Body of pancreas (tissue), 4 donors: ENCODE results near the gene PEAR1.

ENCODE experiments used
- POLR2A ChIP-seq, 3 donors: fragments of 450-650 bp; IDR thresholded peaks; one replicate each; pipeline ENCODE4 v1.6.1; 2016; ENCODE audit warnings: antibody characterized with exemption in 3 of 3, mild to moderate bottlenecking in 2 of 3
- TF ChIP-seq, protein P1 (sequence below), 7 experiments: fragments of 450-650 bp in 4 of 7; fragments of 200-600 bp in 3 of 7; sonication (generic) in 3 of 7; IDR thresholded peaks; one replicate each; pipeline ENCODE4 v1.5.1; 2016 to 2019; ENCODE audit warnings: antibody characterized with exemption in 7 of 7

DNA sequence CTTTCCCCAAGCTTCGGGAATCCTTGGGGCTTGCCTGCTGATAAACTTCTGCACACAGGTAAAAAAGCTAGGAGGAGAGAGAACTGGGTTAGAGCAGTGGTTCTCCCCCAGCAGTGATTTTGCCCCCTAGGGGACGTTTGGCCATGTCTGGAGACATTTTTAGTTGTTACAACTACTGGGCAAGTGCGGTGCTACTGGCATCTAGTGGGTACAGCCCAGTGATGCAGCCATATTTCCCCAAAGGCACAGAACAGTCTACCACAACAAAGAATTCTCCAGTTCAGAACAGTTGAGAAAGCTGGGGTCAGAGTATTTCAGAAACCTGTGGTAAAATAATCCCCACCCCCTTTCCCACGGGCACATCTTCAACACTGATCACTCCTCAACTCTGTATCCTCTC lies 68.2 kb downstream of the PEAR1 start:
- TF ChIP-seq POLR2A (IDR thresholded peaks at IDR 0.05): no peak
- TF ChIP-seq, protein P1, sequence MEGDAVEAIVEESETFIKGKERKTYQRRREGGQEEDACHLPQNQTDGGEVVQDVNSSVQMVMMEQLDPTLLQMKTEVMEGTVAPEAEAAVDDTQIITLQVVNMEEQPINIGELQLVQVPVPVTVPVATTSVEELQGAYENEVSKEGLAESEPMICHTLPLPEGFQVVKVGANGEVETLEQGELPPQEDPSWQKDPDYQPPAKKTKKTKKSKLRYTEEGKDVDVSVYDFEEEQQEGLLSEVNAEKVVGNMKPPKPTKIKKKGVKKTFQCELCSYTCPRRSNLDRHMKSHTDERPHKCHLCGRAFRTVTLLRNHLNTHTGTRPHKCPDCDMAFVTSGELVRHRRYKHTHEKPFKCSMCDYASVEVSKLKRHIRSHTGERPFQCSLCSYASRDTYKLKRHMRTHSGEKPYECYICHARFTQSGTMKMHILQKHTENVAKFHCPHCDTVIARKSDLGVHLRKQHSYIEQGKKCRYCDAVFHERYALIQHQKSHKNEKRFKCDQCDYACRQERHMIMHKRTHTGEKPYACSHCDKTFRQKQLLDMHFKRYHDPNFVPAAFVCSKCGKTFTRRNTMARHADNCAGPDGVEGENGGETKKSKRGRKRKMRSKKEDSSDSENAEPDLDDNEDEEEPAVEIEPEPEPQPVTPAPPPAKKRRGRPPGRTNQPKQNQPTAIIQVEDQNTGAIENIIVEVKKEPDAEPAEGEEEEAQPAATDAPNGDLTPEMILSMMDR (IDR thresholded peaks at IDR 0.05): no peak
